Epithelial cell of proximal tubule (primary cell): Measurements from ENCODE around the gene NPAS3. TPM values are rescaled to one million over a fixed set of nuclear protein-coding genes. Genes with fewer than 3 reads are reported as not detected.

Experiments used
- DNase-seq: peaks from one replicate; pipeline ENCODE4 v3.0.0-alpha.2; 2011; ENCODE audit warnings: low read depth
- H3K4me3 ChIP-seq: 2 replicates; pipeline ENCODE4 v1.5.1; 2011; ENCODE audit warnings: low read depth, mild to moderate bottlenecking, low read length
- total RNA-seq: library from RNA; depleted of rRNA; stranded (reverse); fragments of >200 nt; gene quantifications from 2 replicates; pipeline ENCODE4 v1.2.3, GENCODE V29; 2015
- TF ChIP-seq, protein P1 (sequence below): conservative IDR thresholded peaks from 2 replicates; pipeline ENCODE4 v1.5.1; 2012; ENCODE audit warnings: low read depth, mild to moderate bottlenecking, low read length

The NPAS3 gene
- total RNA-seq, 1 donor from 2014 or later = 0.35 TPM

DNA sequence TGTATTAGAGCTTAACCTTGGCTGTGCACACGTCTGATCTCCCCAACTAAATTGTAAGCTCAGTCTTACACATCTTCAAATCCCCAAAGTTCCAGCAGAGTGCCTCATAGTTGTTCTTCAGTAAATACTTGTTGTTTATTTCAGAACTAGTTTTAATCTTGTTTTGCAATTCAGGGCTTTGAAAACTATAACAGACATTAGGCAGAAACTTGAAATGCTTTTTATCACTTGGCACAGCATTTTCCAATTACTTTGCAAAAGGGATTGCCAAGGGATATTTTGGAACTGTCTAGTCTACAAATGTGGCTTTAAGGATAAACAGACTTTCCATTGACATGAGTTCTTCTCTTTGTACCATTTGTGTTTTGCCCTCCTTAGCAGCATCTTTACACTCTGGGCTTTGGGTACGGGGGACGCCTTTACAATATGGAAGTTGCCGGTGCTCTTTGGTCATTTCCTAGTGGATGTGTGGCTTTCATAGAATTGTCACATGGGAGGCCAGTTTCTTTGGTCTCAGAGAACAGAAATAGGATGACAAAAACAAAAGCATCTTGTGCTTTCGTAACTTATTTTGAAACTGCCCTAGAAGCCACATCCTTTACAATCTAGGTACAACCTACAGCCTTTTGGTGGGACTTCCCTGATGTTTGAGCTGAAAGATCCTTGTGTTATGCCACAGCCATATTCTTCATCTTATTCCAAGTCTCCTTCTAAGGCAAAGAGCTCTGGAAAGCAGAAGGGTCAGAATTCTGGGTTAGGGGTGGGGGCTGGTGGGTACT lies 96.9 kb downstream of the NPAS3 start:
- DNase-seq = no peak
- TF ChIP-seq, protein P1, sequence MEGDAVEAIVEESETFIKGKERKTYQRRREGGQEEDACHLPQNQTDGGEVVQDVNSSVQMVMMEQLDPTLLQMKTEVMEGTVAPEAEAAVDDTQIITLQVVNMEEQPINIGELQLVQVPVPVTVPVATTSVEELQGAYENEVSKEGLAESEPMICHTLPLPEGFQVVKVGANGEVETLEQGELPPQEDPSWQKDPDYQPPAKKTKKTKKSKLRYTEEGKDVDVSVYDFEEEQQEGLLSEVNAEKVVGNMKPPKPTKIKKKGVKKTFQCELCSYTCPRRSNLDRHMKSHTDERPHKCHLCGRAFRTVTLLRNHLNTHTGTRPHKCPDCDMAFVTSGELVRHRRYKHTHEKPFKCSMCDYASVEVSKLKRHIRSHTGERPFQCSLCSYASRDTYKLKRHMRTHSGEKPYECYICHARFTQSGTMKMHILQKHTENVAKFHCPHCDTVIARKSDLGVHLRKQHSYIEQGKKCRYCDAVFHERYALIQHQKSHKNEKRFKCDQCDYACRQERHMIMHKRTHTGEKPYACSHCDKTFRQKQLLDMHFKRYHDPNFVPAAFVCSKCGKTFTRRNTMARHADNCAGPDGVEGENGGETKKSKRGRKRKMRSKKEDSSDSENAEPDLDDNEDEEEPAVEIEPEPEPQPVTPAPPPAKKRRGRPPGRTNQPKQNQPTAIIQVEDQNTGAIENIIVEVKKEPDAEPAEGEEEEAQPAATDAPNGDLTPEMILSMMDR = no peak
- no peak overlapping the region for H3K4me3 ChIP-seq

DNA sequence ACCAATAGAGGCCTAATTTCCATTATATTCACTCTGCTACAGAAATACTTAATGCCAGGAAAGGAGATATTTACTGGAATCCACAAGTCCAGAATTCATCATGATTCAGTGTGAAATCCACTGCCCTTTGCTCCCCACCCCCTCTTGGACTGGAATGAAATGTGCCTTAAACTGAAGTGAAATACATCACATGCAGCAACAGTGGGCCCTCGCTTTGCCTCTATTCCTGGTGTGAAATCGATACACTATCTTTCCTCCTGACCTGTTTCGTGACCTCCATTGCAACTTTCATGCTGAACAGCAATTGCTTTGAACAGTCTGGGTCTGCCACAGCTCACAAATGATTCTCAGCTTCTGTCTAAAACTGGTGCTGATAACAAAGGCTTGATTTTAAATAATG lies 100.6 kb downstream of the NPAS3 start:
- TF ChIP-seq, protein P1 = no peak
- no peak for DNase-seq
- H3K4me3 ChIP-seq = no peak overlapping the region

DNA sequence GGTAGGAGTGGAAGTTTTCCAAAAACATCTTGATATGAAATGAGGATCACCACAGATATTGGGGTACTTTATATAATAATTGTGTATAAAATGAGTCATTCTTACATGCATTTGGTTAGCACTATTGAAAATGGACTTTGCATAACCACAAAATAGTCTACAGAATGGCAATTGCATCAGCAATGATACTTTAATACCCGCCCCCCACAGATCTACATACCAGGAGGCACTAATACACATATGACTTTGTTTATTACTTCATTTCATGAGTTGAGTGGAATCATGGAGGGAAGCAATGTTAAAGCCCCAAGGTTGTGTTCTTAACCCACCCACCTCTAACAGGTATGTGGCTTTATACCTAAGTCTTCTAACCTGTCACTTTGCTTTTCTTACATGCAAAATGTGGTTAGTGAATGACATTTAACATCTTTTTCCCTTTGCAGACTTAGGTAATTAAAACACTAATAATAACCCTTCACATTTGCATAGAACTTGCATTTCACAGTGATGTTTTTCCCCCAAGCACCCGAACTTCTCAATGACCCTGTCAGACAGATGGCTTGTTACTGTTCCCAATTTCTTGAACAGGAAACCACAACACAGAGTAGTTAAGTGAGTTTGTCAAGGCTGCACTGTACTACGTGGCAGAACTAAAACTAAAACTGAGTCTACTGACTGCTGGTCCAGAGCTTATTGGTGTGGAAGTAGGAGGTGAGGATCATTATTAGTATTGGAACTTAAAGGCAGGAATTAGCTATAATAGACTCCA lies 101.9 kb downstream of the NPAS3 start:
- TF ChIP-seq, protein P1 = no peak
- H3K4me3 ChIP-seq = no peak overlapping the region
- no peak for DNase-seq

DNA sequence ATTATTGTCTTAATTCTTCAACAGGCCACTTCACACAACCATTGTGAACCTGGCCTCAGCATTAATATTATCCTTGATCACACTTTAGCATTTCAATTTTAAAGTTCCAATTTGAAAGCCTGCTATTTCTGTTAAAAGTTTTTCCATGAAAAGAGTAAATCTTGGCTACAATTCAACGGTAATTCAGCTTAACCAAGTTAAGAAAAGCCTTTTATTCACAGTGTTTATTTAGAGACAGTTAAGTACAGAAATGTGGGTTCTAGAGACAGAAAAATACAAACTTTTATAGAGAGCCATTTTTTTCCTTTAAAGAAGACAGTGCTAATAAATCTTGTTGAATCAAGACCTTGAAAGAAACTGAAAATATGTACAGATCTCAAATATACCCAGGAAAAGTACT lies 103.9 kb downstream of the NPAS3 start:
- no peak for DNase-seq
- H3K4me3 ChIP-seq = no peak overlapping the region
- TF ChIP-seq, protein P1 = no peak

DNA sequence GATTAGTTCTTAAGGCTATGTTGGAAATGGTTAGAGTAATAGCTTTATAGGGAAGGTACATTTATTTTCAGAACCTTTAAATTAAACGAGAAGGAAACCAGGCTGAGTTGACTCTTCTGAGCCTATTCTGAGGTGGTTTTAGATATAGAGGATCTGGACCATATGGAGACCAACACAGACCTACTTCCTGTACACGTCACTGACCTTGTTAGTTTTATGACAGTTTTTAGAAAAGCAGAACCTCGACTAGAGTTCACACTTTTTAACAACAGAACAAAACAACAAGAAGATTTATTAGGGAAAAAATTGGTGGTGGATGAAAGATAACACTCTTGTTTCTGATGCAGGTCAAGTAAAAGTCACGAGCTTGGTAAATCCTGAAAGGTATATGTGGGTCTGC lies 107.1 kb downstream of the NPAS3 start:
- H3K4me3 ChIP-seq = no peak overlapping the region
- no peak for DNase-seq
- TF ChIP-seq, protein P1 = no peak

DNA sequence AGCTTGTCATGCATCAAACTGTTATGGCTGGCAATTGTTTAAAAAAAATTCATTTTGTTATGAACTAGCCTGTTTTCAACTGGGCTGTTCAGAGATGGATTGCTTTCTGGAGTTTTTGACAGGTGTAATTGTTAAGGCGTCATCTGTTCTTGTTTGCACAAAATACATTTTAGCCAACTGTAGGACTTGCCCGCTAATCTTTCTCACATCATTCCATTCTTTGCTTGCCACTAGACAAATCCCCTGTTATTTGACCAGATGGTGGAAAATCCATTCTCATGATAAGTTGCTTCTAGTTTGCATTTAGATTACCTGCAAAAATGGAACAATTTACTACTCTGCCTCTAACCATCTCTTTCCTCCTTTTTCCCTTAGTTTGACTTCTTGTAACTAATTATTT lies 114.3 kb downstream of the NPAS3 start:
- TF ChIP-seq, protein P1 = no peak
- no peak overlapping the region for H3K4me3 ChIP-seq
- no peak for DNase-seq

DNA sequence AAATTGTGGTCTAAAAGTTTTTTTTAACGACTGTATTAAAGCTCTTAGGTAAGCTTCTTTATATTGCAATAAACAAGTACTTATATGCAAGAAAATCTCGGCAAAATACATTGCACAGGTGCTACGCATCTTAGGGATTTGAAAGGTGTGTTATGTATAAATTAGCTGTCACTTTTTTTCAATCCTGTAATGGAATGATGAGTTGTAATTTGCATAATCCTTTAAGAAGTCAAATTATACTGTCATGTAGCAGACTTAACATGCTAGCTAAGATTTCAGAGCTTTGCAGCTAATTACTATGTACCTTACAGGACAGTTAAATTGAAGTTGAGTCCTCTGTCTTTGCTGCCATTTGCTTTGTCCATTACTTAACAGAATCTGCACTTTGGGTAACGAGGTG lies 117.5 kb downstream of the NPAS3 start:
- DNase-seq = no peak
- H3K4me3 ChIP-seq = no peak overlapping the region
- TF ChIP-seq, protein P1 = no peak
